ENCODE measurements around the gene DIS3L2.

DNA sequence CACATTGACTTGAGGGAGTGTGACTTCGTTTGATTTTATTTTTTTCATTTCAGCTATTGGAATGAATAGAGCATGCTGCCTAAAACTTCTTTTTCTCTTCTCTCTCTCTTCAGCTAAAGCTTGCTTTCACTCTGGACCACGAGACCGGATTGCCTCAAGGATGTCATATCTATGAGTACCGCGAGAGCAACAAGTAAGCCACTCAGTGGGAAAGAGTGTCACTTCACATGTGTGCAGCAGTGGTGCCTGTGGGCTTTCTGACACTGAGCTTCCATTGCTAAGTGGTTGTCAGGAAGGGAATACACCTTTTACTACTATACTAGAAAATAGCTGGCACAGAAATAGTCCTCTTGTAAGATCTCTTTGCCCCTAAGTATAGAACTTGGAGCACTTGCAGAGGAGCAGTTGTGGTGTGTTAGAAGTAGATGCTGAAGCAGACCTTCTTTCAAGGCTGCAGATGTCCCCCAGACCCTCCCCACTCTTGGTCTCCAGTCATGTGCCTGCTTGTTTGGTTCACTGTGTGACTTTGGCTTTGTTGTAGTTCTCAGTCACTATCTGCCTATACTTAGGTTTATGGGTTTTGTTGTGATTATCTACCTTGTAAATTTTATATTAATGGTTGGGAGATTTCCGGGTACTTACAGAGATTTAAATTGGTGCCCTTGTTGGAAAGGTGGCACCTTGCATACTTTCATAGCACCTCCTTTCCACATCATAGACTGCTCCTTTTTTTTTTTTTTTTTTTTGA is 338.6 kb downstream of the DIS3L2 start:
- TF ChIP-seq, protein P1, sequence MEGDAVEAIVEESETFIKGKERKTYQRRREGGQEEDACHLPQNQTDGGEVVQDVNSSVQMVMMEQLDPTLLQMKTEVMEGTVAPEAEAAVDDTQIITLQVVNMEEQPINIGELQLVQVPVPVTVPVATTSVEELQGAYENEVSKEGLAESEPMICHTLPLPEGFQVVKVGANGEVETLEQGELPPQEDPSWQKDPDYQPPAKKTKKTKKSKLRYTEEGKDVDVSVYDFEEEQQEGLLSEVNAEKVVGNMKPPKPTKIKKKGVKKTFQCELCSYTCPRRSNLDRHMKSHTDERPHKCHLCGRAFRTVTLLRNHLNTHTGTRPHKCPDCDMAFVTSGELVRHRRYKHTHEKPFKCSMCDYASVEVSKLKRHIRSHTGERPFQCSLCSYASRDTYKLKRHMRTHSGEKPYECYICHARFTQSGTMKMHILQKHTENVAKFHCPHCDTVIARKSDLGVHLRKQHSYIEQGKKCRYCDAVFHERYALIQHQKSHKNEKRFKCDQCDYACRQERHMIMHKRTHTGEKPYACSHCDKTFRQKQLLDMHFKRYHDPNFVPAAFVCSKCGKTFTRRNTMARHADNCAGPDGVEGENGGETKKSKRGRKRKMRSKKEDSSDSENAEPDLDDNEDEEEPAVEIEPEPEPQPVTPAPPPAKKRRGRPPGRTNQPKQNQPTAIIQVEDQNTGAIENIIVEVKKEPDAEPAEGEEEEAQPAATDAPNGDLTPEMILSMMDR (IDR thresholded peaks at IDR 0.05) = no peak
- TF ChIP-seq POLR2A (IDR thresholded peaks at IDR 0.05) = no peak
